TTC549 (cell line): ENCODE measurements around the gene ZSCAN22.
"Not testable (repeated sequence)": the region's sequence is repeated elsewhere in the genome, so short reads cannot be mapped to it uniquely, and the experiment has no call there.

Experiments
- FAIRE-seq: peaks from 2 replicates; lab custom pipeline; 2012; peaks lifted over from hg19 to GRCh38; lab: Jason Lieb, UNC

ZSCAN22 gene

DNA sequence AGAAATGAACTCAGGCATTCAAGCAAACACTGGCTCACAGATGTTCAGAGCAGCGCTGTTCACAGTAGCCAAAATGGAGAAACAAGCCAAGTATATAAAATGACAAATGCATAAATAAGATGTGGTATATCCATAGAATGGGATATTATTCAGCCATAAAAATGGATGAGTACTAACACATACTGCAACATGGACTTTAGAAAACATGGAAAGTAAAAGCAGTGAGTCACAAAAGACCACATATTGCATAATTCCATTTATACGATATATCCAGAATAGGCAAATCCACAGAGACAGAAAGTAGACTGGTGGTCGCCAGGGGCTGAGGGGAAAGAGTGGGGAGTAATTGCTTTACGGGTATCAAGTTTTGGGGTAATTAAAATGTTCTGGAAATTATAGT lies 47.4 kb downstream of the ZSCAN22 start:
- FAIRE-seq = no peak

DNA sequence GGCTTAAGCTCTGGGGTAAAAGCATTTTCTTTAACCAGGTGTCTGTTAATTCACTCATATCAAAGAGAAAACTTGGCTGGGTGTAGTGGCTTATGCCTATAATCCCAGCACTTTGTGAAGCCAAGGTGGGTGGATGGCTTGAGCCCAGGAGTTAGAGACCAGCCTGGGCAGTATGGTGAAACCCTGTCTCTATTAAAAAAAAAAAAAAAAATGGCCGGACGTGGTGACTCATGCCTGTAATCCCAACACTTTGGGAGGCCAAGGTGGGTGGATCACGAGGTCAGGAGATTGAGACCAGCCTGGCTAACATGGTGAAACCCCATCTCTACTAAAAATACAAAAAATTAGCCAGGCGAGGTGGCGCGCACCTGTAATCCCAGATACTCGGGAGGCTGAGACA lies 49.9 kb downstream of the ZSCAN22 start:
- FAIRE-seq = not testable (repeated sequence)

DNA sequence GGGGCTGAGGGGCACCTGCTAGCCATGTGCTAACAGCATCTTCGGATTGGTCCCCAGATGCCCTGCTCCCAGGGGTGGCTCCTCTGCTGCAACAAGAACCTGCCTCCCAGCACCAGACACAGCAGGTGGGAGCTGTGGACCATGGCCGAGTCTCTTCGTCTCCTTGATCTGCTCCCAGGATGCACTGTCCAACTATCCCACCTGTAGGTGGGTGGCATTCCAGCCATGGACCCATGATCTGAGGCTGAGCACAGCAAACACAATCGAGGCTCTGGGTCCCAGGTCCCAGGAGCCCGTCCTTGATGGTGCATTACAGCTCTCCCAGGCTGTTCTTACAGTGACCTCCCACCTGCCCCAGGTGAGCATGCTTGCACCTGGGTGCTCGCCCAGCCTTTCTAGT lies 52.5 kb downstream of the ZSCAN22 start:
- no peak for FAIRE-seq

DNA sequence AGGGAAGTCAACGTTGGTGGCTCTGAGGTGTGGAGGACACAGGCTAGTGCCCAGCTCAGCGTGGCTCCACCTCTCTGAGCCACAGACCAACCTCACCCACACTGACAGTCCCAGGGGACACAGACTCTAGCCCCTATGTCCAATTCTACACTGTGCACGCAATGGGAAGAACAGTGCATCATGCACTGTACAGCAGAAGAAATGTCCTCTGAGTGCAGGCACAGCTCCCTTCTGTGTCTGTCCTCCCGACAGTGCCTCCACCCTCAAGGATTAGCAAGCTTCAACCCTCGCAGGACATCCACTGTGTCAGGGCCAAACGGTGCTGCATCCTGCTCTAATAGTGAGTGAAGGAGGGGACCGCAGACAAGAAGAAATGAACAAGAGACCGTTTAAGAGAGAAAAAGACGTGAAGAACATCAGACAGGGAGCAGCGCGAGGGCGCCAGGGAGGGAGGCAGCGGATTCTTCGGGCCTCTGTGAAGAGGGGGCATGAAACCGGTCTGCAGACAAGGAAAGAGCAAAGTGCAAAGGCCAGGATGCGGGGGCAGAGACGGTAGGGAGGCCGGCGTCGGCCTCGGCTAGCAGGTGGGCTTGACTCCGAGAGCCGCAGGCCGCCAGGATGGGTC lies 53.4 kb downstream of the ZSCAN22 start:
- no peak for FAIRE-seq

DNA sequence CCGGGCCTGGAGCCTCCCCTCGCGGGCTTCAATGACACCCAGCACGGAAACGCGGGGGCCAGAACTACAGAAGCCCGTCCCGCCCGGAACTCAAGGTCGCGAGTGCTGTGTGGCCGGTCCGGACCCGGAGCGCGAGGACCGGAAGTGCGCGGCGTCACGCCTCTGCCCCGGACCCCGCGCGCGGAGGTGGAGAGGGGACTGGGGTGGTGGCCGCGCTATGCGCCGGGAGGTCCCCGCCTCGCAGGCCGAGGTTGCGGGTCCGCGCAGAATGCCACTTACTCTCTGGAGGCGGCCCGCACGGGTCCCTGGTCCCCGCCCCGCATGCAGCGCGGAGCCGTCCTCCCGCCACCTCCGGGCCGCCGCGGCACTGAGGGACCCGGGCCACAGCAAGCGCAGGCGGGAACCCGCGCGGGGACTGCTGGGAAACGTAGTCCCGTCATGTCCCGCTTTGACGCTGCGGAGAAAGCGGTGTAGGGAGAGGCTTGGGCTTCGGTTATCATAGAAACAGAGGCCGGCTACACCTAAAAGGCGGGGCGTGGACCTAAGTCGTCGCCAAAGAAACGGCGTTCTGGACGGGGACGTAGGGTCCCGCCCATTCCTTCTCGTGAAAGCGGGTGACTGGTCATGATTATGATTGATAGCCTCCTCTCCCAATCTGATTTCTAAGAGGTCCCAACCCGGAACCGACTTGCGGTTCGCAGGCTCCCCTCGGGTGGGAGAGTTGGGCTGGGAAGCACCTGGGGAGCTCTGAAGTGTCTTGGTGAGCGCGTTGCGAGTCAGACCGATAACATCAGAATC lies 54.1 kb downstream of the ZSCAN22 start, which contains the start of gene ZNF837:
Gene ZNF837, minus strand, starts transcription at position 369 of the 798 bp plus-strand sequence. CDS start 11,698 bp downstream, outside the sequence.
- peak; percentile 95 for FAIRE-seq

DNA sequence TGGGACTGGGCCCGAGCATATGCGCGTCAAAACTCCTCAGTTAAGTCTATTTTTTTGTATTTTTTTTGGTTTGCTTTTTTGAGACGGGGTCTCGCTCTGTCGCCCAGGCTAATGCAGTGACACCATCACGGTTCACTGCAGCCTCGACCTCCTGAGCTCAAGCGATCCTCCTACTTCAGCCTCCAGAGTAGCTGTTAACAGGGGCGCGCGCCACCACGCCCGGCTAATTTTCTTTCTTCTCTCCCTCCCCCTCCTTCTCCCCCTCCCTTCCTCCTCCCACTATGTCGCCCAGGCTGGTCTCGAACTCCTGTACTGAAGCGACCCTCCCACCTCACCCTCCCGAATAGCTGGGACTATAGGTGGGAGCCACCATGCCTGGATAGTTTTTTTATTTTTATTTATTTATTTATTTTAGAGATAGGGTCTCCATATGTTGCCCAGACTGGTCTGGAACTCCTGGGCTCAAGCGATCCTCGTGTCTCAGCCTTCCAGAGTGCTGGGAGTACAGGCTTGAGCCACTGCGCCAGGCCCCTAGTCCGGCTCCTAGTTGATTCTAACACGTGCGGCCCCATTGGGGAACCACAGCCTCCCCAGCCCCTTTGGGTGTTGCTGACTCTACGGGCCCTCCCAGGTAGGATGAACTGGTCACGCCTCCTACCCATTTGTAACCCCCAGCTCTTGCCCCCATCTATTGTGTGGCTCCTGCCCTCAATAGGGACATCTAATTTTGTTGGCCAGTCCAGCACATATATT lies 54.8 kb downstream of the ZSCAN22 start:
- FAIRE-seq = no peak

DNA sequence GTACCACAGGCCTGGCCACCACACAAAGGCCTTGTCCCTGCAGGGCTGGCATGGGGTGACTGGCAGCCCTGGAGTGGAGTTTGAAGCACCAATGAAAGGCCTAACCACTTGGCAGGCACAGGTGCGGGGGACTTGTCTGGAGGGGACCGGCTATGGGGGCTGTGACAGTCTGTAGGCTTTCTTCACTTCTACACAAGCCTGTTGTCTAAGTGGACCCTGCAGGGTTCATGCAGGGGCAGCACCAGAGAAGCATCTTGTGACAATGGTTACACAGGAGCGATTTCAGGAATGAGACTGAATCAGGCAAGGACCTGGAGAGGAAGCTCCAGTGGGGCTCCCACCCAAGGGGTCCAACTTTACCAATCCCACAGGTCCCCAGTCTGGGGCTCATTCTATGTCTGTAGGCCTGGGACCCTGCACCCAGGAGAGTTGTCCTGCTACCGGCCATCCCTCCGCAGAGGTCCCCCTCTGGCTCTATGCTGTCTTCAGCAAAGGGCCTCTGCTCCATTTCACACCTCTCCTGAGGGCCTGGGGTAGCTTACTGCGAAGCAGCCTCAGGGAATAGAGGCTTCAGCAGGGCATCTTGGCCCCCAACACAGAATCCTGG lies 56.3 kb downstream of the ZSCAN22 start:
- FAIRE-seq = no peak

DNA sequence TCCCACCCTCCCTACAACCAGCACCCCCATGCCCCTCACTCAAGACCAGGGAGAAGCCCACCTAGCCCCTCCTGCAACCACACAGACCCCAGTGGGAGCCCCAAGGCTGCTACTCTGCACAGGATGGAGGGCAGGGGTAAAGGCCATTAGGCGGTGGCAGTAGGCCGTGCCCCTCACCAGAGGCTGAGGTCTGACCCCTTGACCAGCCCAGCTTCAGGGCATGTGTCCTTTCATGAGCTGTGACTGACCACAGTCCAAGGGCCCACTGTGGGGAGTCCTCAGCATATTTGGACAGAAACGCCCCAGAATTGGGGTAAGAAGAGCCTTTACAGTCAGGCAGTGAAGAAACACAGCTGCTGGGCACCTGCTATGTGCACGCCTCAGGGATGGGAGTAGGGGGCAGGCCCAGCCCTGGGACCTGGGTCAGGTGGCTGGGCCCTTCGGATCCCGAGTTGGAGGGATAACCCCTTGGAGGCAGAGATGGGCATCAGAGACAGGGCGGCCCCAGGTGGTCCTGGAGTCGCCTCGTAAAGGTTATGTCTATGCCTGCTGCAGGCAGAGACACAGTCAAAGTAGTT lies 58.6 kb downstream of the ZSCAN22 start:
- no peak for FAIRE-seq

DNA sequence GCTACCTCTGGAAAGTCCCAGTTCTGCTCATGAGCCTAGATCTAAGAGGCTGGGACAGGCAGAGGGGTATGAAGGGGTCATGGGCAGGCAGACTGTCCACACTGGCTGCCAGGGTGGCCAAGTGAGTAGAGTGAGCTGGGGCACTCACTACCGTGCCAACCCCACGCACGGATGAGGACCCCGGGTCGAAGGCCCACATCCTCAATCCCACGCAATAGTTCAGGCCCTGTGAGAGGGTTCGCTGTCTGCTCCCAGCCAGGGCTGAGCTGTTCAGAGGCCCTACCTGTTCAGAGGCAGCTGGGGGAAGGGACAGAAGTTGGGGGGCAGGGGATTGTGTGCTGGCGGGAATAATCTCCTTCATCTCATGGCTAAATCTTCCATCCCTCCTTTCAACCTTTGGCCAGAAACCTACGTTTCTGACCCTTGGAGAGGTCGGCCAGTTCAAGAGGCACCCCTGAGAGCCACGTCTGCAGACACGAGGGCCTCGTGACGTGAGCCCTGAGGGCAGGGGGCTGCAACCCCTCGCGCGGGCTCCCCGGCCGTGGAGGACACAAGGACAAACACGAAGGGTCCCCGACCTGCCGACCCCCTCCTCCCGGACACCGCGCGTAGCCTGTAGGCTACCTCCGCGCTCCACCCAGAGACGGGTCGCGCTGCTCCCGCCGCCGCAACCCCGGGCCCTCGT lies 59.2 kb downstream of the ZSCAN22 start:
- FAIRE-seq = no peak

DNA sequence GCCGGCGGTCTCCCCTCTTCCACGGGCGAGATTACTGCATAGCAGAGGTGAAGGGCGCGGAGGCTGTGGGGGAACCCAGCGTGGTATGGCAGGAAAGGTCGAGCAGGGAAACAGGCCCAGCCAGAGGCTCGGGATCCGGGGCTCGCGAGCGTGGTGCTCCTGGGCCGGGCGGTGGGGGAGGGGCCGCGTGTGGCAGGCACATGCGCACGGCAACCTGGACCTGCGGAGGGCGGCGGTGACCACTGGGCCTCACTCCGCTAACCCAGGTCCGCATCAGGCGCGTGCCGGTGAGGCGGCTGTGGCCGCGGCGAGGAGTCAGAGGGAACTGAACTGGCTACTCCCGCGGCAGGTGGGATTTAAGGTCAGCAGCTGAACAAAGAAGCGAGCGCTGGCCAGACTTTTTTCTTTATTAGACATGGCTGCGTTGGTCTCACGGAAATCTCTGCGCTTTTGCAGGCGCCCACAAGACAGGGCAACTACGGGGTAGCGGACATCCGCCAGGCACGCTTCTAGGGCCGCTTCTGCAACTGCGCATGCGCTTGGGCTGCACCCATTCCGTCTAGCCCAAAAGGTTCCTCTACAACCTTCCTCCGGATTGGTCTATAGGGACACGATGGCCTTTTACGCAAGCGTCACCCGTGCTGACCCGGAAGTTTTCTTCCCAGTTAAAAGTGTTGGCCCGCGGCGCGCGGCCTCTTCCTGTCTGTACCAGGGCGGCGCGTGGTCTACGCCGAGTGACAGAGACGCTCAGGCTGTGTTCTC lies 60.0 kb downstream of the ZSCAN22 start, which contains the start of gene RPS5:
Gene RPS5, plus strand, starts transcription at position 694 of the 762 bp plus-strand sequence. CDS start 869 bp downstream, outside the sequence.
- FAIRE-seq = peak; percentile 91

DNA sequence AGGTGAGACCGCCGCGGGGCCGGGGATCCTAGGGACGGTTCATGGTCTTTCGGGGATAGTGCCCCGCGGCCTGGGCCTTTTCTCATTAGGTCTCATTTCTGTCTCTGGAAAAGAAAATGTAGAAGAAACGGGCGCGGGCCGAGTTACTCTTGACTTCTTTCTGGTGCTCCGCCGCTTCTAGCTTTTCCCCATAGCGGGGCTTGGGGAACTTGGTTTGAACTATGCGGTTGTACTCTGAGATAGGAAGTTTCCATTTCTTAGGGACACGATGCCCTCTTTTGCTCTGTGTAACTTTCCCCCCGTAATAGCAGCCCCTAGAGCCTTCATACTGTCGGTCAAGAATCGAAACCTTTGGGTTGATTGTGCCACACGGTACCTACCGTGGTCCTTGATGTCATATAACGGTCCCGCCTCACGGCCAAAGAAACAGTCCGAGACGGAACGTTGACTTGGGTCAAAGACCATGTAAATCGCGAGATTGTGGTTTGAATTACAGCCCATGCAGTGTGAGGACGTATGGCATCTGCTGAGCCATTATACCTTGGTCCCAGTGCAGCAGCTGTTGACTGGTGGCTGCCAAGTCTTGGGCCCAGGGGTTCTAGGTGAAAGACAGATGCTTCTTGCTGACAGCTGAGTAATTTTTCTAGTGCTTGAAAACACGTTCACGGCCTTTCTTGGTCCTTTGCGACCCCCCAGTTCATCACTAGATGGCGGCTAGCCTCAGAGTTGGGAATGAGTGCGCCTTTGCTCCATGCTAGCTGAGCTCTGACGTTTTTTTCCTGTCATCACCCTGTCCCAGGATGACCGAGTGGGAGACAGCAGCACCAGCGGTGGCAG lies 60.8 kb downstream of the ZSCAN22 start:
- no peak for FAIRE-seq

DNA sequence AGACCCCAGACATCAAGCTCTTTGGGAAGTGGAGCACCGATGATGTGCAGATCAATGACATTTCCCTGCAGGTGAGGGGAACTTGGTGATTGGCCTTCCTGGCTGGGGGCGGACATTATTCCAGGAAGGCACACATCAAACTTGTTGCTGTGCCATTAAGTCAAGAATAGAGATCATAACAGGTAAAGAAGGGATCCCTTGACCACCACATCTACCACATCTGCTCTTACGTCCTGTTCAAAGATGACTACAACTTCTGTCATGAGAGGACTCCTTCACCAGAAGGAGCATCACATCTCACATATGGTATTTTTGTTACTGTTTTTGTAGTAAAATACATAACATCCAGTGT lies 61.4 kb downstream of the ZSCAN22 start:
- FAIRE-seq = no peak
